H1 (cell line): ENCODE data around the gene GABRA1. TPM values are rescaled to one million over a fixed set of nuclear protein-coding genes. Genes with fewer than 3 reads are reported as not detected.
A peak's percentile ranks its signal among the peaks of the same experiment; 100 is the strongest.

Source experiments
- CHD2 ChIP-seq: IDR thresholded peaks from 2 replicates; pipeline ENCODE4 v1.6.1; 2012; ENCODE audit warnings: low read length, improper control_type of control experiment
- HDAC2 ChIP-seq, 2 experiments: fragments of 300-600 bp in 1 of 2; sonication (generic) in 1 of 2; IDR thresholded peaks; 2 replicates each; pipeline ENCODE4 v1.6.1; 2011 to 2012; ENCODE audit warnings: low read depth in 2 of 2, low read length in 2 of 2, mild to moderate bottlenecking in 2 of 2, moderate library complexity in 2 of 2, borderline replicate concordance in 1 of 2, inconsistent platforms in 1 of 2
- RAD21 ChIP-seq, 2 experiments: IDR thresholded peaks in 1 of 2; conservative IDR thresholded peaks in 1 of 2; 2 replicates each; pipeline ENCODE4 v1.6.1; 2011; ENCODE audit warnings: low read depth in 2 of 2, low read length in 2 of 2, improper control_type of control experiment in 1 of 2, inconsistent platforms in 1 of 2, mild to moderate bottlenecking in 1 of 2, moderate library complexity in 1 of 2
- polyA plus RNA-seq, 7 experiments: library from polyadenylated mRNA; depleted of rRNA in 3 of 7; stranded (reverse) in 5 of 7; unstranded in 2 of 7; fragments of >200 nt in 5 of 7; fragments of 200-250 nt in 2 of 7; gene quantifications; 1 replicate in 5 of 7; 2 replicates in 1 of 7; 4 replicates in 1 of 7; pipeline versions ENCODE4 v1.2.1 to v1.2.3, GENCODE V29; 2011 to 2013; ENCODE audit warnings: missing spikeins in 2 of 7, mixed read lengths in 2 of 7
- total RNA-seq: library from RNA; stranded (reverse); fragmentation: NEBNext Ultra II Directional; extraction: Animal tissue kit (Norgen Biotek cat#: 25700); gene quantifications from 2 replicates; pipeline ENCODE4 v1.2.1, GENCODE V29; 2021
- TF ChIP-seq, protein P1 (sequence below): fragments of 300-600 bp; sonication (generic); IDR thresholded peaks from 2 replicates; pipeline ENCODE4 v1.7.1; 2012; ENCODE audit warnings: low read length, moderate library complexity, mild to moderate bottlenecking, inconsistent platforms; ENCODE audit not compliant: insufficient replicate concordance
- TF ChIP-seq, protein P2 (sequence below), 3 experiments: IDR thresholded peaks; 1 replicate in 2 of 3; 2 replicates in 1 of 3; pipeline versions ENCODE4 v1.5.1 to v1.6.1; 2011; ENCODE audit warnings: low read length in 3 of 3, mild to moderate bottlenecking in 3 of 3, inconsistent platforms in 2 of 3, low read depth in 1 of 3, moderate library complexity in 1 of 3; ENCODE audit not compliant: insufficient read depth in 1 of 3; ENCODE audit errors: control extremely low read depth in 1 of 3

GABRA1 gene
- total and polyA plus RNA-seq, 2 of the 8 experiments (the other 6 are each of a cell fraction or from before 2014, with no cell fraction given): 4.7 to 16.2 TPM

DNA sequence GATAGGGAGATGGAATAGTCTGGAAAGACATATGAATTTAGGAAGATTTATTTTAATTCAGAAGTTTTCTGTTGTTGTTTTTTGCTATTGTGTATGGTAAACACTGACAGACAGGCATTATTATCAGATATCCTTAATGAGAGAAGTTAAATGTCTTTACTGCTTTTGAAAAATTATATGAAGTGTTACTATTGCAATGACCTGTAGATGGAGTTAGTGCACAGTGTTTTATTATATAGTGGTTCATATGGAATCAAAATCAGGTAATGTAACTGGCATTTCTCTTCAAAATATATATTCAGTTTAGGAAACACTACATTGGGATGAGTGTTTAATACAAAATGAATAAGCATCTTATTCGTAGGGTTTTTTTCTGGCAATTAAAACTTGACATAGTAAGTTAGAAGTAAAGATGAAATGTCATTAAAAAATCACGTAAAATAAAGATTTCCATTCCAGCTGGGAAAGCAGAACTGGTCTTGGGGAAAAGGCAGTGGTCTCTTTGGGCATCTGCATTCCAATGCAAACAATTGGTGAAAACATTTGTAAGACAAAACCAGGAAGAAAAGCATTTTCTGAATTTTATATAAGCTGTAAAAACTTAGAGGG is 3.9 kb downstream of the GABRA1 start (continued):
- TF ChIP-seq, protein P1, sequence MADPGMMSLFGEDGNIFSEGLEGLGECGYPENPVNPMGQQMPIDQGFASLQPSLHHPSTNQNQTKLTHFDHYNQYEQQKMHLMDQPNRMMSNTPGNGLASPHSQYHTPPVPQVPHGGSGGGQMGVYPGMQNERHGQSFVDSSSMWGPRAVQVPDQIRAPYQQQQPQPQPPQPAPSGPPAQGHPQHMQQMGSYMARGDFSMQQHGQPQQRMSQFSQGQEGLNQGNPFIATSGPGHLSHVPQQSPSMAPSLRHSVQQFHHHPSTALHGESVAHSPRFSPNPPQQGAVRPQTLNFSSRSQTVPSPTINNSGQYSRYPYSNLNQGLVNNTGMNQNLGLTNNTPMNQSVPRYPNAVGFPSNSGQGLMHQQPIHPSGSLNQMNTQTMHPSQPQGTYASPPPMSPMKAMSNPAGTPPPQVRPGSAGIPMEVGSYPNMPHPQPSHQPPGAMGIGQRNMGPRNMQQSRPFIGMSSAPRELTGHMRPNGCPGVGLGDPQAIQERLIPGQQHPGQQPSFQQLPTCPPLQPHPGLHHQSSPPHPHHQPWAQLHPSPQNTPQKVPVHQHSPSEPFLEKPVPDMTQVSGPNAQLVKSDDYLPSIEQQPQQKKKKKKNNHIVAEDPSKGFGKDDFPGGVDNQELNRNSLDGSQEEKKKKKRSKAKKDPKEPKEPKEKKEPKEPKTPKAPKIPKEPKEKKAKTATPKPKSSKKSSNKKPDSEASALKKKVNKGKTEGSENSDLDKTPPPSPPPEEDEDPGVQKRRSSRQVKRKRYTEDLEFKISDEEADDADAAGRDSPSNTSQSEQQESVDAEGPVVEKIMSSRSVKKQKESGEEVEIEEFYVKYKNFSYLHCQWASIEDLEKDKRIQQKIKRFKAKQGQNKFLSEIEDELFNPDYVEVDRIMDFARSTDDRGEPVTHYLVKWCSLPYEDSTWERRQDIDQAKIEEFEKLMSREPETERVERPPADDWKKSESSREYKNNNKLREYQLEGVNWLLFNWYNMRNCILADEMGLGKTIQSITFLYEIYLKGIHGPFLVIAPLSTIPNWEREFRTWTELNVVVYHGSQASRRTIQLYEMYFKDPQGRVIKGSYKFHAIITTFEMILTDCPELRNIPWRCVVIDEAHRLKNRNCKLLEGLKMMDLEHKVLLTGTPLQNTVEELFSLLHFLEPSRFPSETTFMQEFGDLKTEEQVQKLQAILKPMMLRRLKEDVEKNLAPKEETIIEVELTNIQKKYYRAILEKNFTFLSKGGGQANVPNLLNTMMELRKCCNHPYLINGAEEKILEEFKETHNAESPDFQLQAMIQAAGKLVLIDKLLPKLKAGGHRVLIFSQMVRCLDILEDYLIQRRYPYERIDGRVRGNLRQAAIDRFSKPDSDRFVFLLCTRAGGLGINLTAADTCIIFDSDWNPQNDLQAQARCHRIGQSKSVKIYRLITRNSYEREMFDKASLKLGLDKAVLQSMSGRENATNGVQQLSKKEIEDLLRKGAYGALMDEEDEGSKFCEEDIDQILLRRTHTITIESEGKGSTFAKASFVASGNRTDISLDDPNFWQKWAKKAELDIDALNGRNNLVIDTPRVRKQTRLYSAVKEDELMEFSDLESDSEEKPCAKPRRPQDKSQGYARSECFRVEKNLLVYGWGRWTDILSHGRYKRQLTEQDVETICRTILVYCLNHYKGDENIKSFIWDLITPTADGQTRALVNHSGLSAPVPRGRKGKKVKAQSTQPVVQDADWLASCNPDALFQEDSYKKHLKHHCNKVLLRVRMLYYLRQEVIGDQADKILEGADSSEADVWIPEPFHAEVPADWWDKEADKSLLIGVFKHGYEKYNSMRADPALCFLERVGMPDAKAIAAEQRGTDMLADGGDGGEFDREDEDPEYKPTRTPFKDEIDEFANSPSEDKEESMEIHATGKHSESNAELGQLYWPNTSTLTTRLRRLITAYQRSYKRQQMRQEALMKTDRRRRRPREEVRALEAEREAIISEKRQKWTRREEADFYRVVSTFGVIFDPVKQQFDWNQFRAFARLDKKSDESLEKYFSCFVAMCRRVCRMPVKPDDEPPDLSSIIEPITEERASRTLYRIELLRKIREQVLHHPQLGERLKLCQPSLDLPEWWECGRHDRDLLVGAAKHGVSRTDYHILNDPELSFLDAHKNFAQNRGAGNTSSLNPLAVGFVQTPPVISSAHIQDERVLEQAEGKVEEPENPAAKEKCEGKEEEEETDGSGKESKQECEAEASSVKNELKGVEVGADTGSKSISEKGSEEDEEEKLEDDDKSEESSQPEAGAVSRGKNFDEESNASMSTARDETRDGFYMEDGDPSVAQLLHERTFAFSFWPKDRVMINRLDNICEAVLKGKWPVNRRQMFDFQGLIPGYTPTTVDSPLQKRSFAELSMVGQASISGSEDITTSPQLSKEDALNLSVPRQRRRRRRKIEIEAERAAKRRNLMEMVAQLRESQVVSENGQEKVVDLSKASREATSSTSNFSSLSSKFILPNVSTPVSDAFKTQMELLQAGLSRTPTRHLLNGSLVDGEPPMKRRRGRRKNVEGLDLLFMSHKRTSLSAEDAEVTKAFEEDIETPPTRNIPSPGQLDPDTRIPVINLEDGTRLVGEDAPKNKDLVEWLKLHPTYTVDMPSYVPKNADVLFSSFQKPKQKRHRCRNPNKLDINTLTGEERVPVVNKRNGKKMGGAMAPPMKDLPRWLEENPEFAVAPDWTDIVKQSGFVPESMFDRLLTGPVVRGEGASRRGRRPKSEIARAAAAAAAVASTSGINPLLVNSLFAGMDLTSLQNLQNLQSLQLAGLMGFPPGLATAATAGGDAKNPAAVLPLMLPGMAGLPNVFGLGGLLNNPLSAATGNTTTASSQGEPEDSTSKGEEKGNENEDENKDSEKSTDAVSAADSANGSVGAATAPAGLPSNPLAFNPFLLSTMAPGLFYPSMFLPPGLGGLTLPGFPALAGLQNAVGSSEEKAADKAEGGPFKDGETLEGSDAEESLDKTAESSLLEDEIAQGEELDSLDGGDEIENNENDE: peak; percentile 18
- TF ChIP-seq RAD21 (IDR thresholded peaks at IDR 0.05 in 1 of 2, conservative IDR thresholded peaks at IDR 0.05 in 1 of 2; ENCODE audit: low read depth in 2 of 2, low read length in 2 of 2) (peak in 1 of 2 experiments; percentile 34; a peak in 2 of 4 replicates), HDAC2 (IDR thresholded peaks at IDR 0.05; ENCODE audit: borderline replicate concordance in 1 of 2, low read depth in 2 of 2, low read length in 2 of 2) (no peak), CHD2 (no peak)
- TF ChIP-seq, protein P2, sequence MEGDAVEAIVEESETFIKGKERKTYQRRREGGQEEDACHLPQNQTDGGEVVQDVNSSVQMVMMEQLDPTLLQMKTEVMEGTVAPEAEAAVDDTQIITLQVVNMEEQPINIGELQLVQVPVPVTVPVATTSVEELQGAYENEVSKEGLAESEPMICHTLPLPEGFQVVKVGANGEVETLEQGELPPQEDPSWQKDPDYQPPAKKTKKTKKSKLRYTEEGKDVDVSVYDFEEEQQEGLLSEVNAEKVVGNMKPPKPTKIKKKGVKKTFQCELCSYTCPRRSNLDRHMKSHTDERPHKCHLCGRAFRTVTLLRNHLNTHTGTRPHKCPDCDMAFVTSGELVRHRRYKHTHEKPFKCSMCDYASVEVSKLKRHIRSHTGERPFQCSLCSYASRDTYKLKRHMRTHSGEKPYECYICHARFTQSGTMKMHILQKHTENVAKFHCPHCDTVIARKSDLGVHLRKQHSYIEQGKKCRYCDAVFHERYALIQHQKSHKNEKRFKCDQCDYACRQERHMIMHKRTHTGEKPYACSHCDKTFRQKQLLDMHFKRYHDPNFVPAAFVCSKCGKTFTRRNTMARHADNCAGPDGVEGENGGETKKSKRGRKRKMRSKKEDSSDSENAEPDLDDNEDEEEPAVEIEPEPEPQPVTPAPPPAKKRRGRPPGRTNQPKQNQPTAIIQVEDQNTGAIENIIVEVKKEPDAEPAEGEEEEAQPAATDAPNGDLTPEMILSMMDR (IDR thresholded peaks at IDR 0.05; ENCODE audit: control extremely low read depth in 1 of 3, insufficient read depth in 1 of 3, low read depth in 1 of 3, low read length in 3 of 3): peak in 1 of 3 experiments; percentile 12; a peak in 1 of 4 replicates
